Colonic mucosa (tissue), 4 donors: ENCODE measurements around the gene DYNLT1. TPM values are rescaled to one million over a fixed set of nuclear protein-coding genes. Genes with fewer than 3 reads are reported as not detected.

ENCODE experiments used
- DNase-seq: peaks from one replicate; pipeline ENCODE4 v3.0.0-alpha.2; 2020
- H3K27ac ChIP-seq: fragments of 200-600 bp; one replicate; pipeline ENCODE4 v1.8.0; 2021
- H3K27me3 ChIP-seq: fragments of 200-600 bp; one replicate; pipeline ENCODE4 v1.8.0; 2021
- H3K36me3 ChIP-seq: fragments of 200-600 bp; one replicate; pipeline ENCODE4 v1.8.0; 2021
- H3K4me1 ChIP-seq: fragments of 200-600 bp; one replicate; pipeline ENCODE4 v1.8.0; 2021; ENCODE audit warnings: mild to moderate bottlenecking
- H3K4me3 ChIP-seq: fragments of 200-600 bp; one replicate; pipeline ENCODE4 v1.8.0; 2021
- H3K9ac ChIP-seq, 2 donors: one replicate each; pipeline ENCODE4 v1.7.0; 2013; ENCODE audit warnings: control low read depth in 2 of 2, low read depth in 2 of 2, low read length in 2 of 2
- H3K9me3 ChIP-seq: fragments of 200-600 bp; one replicate; pipeline ENCODE4 v1.8.0; 2021
- CTCF ChIP-seq: fragments of 200-600 bp; IDR thresholded peaks from one replicate; pipeline ENCODE4 v1.8.0; 2022; ENCODE audit warnings: antibody characterized with exemption, mild to moderate bottlenecking
- intact Hi-C: fragments of 100-400 bp; cut with DNase I; formaldehyde crosslinking; loops from one replicate; pipeline ENCODE4 v1.14.1; 2022
- total RNA-seq, 2 donors: library from RNA; stranded (reverse); fragmentation: NEBNext Ultra II Directional in 1 of 2; extraction: Animal tissue kit (Norgen Biotek cat#: 25700) in 1 of 2; gene quantifications; one replicate each; pipeline ENCODE4 v1.2.1, GENCODE V29; 2021
- donor health status: healthy.
- donor health status: DM: no; HTN: no; CAD: no.
- donor health status: DM: no; HTN: no; CAD: no.

DYNLT1 gene
- total RNA-seq, 2 donors from 2014 or later = 140 to 166 TPM

GRCh38 chr6:158648682-158649131 is 4.2 kb upstream of the DYNLT1 start:
- H3K27ac ChIP-seq = peak overlapping the region; percentile 36
- intact Hi-C loops = no loop called here
- no peak for DNase-seq

DNA sequence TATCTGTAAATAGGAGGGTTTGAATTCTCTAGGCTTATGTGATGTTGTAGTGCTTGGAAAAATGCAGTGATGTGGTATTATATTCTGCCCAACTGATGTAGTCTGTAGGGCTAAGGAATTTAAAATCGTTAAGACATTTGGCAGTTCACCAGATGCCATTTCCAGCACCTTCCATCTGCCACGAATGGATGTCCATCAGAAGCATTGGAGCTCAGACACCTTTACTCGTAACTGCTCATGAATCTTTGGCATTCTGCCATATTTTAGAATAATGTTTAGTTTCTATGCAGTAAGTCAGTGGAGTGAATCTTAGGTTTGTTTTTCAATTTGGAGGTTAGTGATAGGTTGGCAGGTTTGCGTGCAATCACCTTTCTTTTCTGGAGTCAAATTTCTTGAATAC is 3.0 kb upstream of the DYNLT1 start:
- intact Hi-C loops = no loop called here

More at GRCh38 chr6:158648682-158649131, 4.2 kb upstream of the DYNLT1 start:
- Histone ChIP-seq H3K9ac (no peak overlapping the region), H3K4me3 (no peak overlapping the region), H3K4me1 (peaks cover 4% of the 10 kb centered on the region), H3K36me3 (no peaks in the 10 kb centered on the region), H3K9me3 (no peaks in the 10 kb centered on the region), H3K27me3 (no peaks in the 10 kb centered on the region)
- no peak for TF ChIP-seq CTCF

DNA sequence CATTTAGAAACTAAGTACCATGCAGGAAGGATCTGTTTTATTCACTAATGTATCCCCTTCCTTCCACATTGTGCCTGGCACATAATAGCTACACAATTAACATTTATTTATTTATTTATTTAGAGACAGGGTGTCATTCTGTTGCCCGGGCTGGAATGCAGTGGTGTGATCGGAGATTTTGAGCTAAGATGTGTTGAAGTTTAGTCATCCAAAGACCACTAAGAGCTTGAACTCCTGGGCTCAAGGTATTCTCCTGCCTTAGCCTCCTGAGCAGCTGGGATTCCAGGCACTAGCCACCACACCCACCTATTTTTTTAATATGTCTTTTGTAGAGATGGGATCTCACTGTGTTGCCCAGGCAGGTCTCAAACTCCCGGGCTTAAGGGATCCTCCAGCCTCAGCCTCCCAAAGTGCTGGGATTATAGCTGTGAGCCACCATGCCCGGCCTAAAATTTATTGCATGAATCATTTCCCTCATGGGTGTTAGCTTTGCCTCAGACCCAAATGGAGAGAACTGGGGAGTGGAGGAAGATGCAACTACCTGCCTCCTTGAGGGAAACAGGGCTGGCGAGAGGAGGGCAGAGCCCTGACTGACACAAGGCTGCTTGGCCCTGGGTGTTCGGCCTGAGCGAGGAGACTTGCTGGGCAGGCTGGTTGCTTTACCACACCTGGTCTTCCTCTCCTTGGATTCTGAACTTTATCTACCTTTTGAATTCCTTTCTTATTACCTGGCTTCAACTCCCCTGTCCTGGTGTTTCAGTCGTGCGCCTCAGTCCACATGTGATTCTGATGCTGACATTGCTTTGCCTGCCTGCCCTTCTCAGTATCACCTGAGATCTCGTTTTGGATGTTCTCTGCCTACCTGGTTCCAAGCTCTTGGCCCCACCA is 1.7 kb upstream of the DYNLT1 start:
- Histone ChIP-seq H3K36me3 (no peaks in the 10 kb centered on the region), H3K27ac (no peak overlapping the region), H3K27me3 (no peaks in the 10 kb centered on the region), H3K9me3 (no peaks in the 10 kb centered on the region), H3K4me1 (peaks cover 15% of the 10 kb centered on the region), H3K9ac (no peak overlapping the region), H3K4me3 (no peak overlapping the region)
- TF ChIP-seq CTCF = no peak
- intact Hi-C loops = no loop called here
- peak; percentile 15 for DNase-seq

More for the DNA sequence above, 3.0 kb upstream of the DYNLT1 start:
- Histone ChIP-seq H3K36me3 (no peaks in the 10 kb centered on the region), H3K27me3 (no peaks in the 10 kb centered on the region), H3K9ac (no peak overlapping the region), H3K4me3 (no peak overlapping the region), H3K27ac (no peak overlapping the region), H3K4me1 (peaks cover 8% of the 10 kb centered on the region), H3K9me3 (no peaks in the 10 kb centered on the region)
- DNase-seq = peak; percentile 4
- no peak for TF ChIP-seq CTCF

GRCh38 chr6:158645064-158646022 is 800 bp upstream of the DYNLT1 start:
- Histone ChIP-seq H3K36me3 (no peaks in the 10 kb centered on the region), H3K9me3 (no peaks in the 10 kb centered on the region), H3K4me1 (peaks cover 15% of the 10 kb centered on the region), H3K27ac (peak overlapping the region; percentile 98), H3K9ac (peak overlapping the region; percentile 88 to 99), H3K27me3 (no peaks in the 10 kb centered on the region), H3K4me3 (peak overlapping the region; percentile 88)
- no peak for TF ChIP-seq CTCF
- DNase-seq = peak; percentile 21
- intact Hi-C loops = no loop called here

DNA sequence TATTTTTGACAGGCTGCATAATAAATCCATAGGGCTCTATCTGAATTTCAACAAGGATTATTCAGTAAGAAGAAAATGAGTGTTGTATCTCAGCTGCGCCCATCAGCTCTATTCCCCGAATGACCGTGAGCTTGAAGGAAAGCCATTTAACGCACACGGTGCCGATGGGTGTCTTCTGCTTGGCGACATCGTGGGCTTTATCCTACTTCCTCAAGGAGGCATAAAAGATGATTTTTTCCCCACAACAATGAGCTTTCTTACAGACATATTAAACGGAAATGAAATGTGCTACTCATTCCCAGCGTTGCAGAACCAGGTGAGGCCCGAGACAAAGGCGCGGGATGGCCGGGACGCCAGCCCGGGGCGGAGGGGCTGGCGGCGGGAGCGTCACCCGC is 710 bp downstream of the DYNLT1 start:
- intact Hi-C loops = no loop called here

More for the DNA sequence above, 710 bp downstream of the DYNLT1 start:
- Histone ChIP-seq H3K27me3 (no peaks in the 10 kb centered on the region), H3K9ac (peak overlapping the region; percentile 88 to 99), H3K4me3 (peak overlapping the region; percentile 88), H3K27ac (peak overlapping the region; percentile 98), H3K4me1 (peaks cover 15% of the 10 kb centered on the region), H3K36me3 (no peaks in the 10 kb centered on the region), H3K9me3 (no peaks in the 10 kb centered on the region)
- no peak for TF ChIP-seq CTCF
- no peak for DNase-seq
